NCI-H1105 (cell line): ENCODE results near the gene PRMT1.
A peak's percentile ranks its signal among the peaks of the same experiment; 100 is the strongest.
"Not testable (repeated sequence)": the region's sequence is repeated elsewhere in the genome, so short reads cannot be mapped to it uniquely, and the experiment has no call there.

Experiments used
- DNase-seq: peaks from one replicate; lab custom pipeline; 2025; lab: John Stamatoyannopoulos, UW

Gene PRMT1

DNA sequence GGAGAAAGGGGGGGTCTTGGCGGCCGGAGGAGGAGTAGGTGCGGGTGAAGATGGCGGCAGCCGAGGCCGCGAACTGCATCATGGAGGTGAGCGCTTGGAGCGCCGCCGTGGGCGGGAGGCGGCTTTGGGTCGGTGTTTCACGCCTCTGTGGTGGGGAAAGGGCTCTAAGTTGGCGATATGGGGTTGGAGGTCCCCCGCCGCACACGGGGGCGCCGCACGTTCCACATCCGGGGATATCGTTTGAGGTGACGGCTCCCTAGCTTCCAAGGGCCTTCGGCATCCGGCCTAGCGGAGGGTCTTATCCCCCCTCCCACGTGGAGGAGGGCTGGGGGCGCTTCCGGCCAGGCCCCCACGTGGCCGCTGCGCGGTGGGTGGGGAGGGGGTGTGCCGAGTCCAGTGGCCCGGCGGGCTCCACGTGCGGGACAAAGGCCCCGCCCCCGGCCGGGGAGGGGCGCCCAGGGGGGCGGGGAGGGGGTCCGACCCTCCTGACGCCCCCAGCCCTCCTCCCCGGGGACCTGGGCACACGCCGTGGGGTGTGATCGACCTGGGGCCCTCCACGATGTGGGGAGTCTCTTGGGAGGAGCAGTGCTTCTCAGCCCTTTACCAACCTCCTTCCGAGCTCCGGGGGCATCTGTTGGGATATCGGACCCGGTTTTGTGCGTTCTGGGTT lies at the start of gene PRMT1:
PRMT1 (plus strand) TSS at position 41 of the 670 bp plus-strand sequence; CDS start at position 51, 10 bp downstream.
- no peak for DNase-seq

DNA sequence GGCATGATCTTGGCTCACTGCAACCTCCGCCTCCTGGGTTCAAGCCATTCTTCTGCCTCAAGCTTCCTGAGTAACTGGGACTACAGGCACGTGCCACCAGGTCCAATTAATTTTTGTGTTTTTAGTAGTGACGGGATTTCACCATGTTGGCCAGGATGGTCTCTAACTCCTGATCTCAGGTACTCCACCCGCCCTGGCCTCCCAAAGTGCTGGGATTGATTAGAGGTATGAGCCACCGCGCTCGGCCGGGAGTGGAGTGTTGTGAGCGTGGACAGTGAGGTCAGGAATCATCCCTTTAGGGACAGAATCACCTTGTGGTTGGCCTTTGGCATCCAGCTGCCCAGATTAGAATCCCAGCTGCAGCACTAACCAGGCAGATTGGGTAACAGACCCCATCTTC lies 47.4 kb upstream of the PRMT1 start:
- DNase-seq: no peak

DNA sequence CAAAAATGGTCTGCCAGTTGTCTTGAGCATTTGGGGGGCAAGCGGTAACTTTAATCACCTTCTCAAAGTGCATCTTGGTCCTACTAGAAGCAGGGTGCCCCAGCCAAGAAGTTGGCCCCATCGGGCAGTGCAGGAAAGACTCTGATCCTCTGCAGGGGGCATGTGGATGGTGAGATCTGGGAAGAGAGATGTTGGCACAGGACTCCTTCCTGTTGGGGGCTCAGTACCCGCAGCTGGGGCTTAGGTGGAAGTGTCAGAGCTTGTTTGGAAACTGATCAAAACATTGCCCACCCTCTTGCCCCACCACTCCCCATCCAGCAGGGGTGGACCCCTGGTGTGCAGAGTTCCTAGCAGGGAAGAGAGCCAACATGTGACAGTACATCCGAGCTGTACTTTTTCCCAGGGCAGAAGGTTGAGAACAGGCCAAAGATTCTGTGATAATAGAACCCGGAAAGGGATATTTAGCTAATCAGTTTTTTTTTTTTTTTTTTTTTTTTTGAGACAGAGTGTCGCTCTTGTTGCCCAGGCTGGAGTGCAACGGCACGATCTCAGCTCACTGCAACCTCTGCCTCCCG lies 46.0 kb upstream of the PRMT1 start:
- no peak for DNase-seq

DNA sequence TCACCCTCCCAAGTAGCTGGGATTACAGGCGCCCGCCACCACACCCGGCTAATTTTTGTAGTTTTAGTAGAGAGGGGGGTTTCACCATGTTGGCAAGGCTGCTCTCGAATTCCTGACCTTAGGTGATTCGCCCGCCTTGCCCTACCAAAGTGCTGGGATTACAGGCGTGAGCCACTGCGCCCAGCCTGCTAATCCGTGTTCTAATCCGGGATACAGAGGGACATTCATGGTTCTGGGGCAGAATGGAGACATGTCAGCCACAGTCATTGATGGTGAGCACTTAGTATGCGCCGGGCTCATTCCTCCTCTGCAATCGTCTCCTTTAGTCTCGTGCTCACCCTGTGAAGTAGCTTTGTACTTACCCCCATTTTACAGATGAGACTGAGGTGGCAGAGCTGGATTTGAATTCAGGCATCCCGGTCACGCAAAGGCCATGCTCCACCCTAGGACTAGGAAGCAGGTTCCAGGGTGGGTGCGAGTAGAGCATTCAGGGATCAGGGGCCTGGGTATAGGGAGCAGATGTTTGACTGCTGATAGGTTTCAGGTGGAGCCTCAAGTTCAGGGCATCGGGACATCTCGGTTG lies 45.4 kb upstream of the PRMT1 start:
- no peak for DNase-seq

DNA sequence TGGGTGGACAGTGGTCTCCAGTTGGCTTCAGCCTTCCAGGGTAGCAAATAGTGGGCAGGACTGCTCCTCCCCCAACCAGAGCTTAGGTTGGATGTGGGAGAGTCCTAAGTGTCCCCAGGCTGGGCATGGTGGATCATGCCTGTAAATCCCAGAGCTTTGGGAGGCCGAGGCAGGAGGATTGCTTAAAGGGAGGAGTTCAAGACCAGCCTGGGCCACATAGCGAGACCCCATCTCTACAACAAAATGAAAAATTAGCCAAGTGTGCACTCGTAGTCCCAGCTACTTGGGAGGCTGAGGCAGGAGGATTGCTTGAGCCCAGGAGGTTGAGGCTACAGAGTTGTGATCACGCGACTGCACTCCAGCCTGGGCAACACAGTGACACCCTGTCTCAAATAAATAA lies 44.5 kb upstream of the PRMT1 start:
- DNase-seq: no peak

DNA sequence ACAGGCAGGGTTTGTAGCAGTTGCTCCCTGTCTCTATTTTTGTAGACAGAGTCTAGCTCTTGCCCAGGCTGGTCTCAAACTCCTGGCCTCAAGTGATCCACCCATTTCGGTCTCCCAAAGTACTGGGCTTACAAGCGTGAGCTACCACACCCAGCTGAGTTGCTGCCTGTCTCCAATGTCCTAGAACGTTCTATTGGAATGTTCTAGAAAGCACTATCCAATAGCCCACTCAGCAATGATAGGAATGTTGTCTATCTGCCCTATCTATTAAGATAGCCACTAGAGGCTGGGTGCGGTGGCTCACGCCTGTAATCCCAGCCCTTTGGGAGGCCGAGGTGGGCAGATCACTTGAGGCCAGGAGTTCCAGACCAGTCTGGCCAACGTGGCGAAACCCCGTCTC lies 43.8 kb upstream of the PRMT1 start:
- not testable (repeated sequence) for DNase-seq

DNA sequence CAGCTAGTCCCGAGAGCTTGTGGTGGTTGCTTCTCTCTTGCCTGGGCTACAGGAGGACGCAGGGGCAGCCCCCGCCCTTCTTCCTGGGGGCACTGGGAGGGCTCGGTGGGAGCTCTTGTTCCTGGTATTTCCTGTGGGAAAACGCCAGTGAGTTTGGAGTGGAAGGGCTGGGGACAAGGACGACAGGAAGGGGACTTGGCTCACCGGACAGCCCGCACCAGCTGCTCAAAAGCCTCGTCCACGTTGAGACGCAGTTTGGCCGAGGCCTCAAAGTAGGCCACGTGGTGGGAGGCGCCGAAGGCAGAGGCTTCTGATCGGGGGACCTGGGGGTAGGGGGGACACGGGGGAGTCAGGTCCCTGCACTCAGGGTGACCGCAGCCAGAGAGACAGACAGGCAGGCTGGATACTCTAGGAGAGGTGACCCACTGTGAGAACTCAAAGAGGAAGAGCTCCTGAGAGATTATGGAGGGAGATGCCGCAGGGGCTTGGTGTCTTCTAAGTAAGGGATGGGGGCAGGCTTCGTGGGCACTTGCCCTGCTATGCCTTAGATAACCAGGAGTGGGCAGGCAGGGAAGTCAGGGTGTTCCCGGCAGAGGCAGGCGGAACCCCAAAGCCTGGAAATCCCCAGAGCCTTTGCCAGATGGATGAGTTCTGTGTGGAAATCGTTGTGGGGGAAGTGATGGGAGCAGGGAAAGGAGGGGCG lies 41.4 kb upstream of the PRMT1 start:
- DNase-seq: no peak

DNA sequence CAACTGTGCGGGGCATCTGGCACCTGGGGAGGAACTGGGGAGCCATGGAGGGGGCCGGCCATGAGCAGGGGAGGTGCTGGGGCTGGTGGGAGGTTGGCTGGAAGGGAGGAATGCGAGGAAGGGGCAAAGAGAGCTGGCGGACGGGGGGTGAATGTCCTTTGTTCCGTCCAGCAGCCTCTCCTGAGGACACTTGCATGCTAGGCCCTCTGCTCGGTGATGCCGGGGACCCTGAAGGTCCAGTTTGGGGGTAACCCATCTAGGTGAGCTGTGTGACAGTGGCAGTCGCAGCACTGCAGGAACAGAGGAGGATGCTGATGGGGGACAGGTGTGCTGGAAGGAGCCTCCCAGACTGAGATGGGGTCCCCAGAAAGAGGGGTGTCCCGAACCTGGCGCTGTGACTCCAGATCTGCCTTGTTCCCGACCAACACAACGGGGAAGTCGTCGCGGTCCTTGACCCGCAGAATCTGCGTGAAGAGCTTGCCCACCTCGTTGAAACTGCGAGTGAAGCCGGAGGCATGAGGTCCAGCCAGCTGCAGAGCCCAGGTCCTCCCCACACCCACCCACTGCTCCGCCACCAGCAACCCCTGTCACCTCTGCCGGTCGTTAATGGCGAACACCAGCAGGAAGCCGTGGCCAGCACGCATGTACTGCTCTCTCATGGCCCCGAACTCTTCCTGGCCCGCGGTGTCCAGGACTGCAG lies 40.7 kb upstream of the PRMT1 start:
- DNase-seq: no peak

DNA sequence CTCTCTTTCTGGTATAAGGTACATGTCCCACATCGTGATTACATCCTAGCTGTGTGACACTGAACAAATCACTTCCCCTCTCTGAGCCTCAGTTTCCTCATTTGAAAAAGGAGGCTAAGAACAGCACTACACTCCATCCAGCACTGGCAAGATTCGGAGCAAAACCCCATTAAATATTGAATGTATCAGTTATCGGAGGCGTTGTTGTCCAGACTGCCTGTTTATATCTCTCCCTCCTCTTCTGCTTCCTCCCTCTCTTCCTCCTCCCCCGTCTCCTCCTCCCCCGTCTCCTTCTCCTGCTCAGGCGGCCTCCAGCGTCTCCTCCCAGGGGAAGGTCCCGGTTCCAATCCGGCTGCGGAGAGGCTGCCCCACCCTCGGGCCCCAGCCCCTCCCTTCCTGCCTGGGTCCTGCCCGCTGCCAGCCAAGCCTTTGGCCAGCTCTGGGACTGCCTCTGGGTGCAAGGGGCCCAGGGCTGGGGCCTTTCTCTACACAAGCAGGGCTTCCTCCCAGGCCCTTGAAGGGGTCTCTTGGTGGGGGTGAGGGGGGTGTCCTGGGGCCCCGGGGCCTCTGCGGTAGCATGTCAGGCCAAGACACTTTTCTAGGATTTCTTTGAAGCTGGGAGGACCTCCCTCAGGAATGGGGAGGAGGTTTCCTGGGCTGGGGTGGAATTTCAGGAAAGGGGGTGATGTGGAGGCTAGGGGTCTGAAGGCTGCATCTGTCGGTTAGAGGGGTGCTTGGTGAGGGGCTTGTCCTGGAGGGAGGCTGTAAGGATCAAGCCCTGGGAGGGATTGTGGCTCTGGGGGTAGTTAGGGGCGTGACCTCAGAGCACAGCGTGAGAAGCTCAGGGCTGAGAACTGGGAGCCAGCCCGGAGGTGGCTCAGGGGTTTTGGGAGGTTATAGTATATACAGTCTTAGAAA lies 39.0 kb upstream of the PRMT1 start:
- DNase-seq: no peak

DNA sequence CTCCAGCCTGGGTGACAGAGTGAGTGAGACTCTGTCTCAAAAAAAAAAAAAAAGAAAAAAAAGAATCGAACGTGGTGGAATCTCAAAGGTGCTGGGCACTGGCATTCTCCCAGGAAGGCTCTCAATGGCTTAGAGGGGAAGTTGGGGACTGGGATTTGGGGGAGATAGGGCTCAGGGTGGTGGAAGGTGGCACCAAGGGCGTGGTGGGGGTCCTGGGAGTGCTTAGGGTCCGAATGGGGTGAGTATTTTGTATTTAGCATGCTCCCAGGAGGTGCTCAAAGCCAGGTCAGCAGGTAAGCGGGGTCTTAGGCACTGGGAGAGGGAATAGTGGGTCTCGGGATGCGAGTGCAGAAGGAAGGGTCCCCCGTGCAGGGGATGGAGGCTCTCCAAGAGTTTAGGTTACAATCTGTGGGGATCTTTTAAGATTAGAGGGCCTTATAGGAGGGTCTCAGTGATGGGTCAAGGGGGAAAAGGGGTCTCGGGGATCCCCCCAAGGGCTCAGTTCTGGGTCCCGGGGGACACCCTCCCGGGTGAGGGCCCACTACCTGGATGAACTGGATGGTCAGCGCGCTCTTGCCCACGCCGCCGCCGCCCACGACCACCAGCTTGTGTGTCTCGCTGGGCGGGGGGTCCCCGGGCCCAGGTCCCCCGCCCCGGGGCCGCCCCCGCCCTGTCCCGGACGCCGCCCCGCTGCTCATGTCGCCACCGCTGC lies 37.5 kb upstream of the PRMT1 start:
- DNase-seq: no peak

DNA sequence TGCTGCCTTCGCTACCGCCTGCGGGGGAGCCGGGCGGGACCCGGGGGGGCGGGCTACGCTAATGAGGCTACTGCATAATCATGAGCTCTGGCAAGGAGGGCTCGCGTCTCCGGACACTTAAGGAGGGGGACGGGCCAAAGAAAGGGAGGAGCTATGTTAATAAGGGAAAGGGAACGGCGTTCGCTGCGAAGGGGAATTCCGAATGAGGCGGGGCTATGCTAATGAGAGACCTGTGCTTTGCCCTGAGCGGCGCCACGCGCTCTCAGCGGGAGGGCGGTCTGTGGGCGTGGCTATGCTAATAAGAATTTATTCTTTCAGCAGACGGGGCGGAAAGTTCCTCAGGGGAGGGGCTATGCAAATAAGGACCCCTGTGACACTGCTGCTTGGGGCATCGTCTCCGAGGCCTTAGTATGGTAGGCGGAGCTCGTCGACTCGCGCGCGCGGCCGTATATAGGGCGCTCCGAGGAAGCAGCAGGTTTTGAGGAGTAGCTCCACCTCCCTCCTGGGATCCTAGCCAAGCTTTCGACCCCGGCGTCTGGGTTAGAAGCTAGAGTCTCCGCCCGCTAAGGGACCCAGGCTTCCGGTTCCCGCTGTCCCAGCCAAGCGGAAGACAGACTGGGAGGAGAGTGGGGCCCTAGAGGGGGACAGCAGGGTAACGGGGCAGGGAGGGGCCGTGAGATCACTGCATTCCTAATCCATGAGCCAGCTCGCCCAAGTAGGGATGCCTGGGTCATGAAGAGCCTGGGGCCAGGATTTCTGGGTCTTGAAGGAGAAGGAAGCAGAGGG lies 36.8 kb upstream of the PRMT1 start, which contains the start of gene RRAS:
RRAS (minus strand) TSS at position 31 of the 786 bp plus-strand sequence. CDS start 45 bp downstream, outside the sequence.
- peak; percentile 99 for DNase-seq

DNA sequence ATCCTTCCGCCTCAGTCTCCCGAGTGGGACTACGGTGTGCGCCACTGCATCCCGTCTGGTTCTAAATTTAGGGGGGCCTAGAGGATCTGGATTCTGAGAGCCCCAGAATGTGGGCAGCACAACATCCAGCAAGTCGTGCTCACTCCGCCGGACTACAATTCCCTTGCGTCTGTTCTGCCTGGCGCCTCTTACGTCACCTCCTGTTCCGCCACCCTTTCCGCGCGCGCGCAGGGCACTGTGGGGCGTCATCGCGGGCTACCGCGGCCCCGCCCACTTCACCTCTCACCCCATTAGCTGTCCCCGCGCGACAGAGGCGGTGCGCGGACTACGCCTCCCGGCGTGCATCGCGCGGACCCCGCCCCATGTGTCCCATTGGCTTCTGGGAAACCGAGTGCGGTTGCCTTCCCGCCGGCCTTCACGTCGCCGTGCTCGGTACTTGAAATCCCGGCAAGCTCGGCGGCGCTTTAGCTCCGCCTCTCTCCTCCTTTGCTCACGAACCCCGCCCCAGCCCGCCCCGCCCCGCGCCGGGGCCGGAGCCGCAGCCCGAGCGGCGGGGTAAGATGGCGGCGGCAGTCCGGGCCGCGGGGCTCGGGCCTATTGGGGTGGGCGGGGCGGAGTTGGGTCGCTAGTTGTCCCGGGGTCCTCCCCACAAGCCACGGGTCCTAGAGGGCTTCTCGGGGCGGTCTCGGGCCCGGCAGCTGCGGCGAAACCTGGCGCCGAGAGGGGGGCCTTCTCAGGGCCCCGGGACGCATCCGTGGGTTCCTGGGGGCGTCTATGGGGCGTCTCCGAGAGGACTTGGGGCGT lies 35.2 kb upstream of the PRMT1 start, which contains the start of gene SCAF1:
SCAF1 (plus strand) TSS at position 522 of the 804 bp plus-strand sequence. CDS start 2,818 bp downstream, outside the sequence.
- peak; percentile 99 for DNase-seq

DNA sequence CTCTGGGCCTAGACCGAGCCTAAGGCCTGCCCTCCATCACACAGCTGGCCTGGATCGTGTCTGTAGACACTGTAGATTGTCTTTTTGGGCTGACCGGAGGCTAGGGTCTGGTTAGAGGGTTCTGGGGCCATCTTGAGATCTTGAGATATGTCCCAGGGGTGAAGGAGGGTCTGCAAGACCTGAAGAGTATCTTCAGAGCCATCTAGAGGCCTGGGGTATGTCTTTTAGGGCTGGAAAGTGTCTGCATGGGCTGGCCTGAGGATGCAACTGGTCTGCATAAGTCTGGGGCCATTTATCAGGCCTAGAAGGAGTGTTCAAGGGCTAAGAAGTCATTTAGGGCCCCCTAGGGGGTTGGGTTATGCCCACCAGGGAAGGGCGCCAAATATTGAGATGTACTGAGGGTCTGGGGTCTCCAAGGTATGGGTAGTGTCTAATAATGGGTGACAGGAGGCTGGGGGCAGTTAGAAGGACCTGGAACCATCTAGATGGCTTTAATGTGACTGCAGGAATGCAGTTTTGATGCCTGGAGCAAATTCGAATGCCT lies 34.5 kb upstream of the PRMT1 start:
- DNase-seq: no peak

DNA sequence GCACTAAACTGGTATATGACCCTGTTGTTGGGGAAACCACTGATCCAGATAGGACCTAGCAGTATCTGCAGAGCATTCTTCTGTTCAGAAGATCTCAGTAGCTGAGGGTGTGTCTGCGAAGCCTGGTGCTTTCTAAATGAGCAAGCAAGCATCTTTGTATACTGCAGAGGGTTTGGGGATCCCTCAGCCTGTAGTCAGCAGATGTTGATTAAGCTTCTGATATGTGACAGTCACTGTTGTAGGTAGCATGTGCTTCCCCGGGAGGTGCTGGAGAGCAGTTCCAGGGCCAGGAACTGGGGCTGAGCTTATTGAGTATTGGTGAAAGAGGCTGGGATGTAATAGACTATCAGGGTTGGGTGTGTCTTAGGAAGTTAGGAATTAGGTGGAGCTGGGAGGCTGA lies 33.6 kb upstream of the PRMT1 start:
- no peak for DNase-seq

DNA sequence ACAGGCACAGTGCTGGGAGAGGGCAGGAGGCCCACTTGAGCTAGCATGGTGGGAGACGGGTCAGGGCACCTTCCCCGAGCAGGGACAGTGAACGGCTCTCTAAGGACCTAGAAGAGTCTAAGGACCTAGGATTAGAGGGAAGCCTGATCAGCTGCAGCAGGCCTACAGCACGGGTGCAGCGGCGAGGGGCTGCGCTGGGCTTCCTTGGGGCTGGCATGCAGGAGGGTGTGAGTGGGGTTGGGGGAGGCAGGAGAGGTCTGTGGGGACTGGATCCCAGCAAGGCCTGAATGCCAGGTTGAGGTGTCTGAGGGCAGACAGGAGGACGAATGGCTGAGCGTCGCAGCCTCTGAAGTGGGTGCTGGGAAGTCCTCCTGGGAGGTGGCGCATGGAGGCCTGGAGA lies 31.5 kb upstream of the PRMT1 start:
- DNase-seq: no peak

DNA sequence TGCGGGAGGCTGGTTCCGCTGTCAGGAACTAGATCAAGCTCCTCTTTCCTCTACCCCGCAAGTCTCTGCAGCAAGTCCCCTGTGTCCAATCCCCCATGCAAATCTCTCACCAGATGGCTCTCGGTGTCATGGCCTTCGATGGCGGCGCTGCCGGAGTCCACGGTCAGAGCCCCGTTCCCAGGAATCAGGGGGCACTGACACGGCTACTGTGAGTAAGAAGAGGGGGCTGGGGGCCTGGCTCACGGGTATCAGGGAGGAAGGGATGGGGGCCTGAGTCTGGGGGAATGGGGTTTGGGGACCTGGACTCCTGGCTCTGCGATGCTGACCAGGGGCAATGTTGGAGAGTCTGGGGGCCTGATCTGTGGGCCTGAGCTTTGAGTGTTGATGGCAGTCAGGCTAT lies 31.1 kb upstream of the PRMT1 start:
- DNase-seq: no peak

DNA sequence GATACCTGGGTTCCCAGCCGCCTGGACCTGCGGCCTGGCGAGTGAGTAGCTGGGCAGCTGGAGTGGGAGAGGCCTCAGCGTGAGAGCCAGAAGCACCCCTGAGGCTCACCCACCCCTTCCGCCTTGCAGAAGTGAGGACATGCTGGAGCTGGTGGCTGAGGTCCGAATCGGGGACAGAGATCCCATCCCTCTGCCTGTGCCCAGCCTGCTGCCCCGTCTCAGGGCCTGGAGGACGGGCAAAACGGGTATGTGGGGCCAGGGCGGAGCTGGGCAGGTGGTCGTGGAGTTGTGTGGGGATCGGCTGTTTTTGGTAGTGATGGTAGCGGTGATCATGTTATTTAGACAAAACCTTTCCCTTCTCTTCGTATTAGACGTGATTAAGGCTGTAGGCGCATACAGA lies 30.5 kb upstream of the PRMT1 start:
- no peak for DNase-seq

DNA sequence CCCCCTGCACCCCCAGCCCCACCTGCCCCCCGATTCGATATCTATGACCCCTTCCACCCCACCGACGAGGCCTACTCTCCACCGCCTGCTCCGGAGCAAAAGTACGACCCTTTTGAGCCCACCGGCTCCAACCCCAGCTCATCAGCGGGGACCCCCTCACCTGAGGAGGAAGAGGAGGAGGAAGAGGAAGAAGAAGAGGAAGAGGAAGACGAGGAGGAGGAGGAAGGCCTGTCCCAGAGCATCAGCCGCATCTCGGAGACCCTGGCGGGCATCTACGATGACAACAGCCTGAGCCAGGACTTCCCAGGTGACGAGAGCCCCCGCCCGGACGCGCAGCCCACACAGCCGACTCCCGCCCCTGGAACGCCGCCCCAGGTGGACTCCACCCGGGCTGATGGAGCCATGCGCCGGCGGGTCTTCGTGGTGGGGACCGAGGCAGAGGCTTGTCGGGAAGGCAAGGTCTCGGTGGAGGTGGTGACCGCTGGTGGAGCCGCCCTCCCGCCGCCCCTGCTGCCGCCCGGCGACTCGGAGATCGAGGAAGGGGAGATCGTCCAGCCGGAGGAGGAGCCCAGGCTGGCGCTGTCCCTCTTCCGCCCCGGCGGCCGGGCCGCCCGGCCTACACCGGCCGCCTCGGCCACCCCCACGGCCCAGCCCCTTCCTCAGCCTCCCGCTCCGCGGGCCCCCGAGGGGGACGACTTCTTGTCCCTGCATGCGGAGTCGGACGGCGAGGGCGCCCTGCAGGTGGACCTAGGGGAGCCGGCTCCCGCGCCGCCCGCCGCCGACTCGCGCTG lies 25.8 kb upstream of the PRMT1 start:
- no peak for DNase-seq
